Measurements from ENCODE around the gene ABCB11.
"Not testable (repeated sequence)": the region's sequence is repeated elsewhere in the genome, so short reads cannot be mapped to it uniquely, and the experiment has no call there.

The ABCB11 gene

GRCh38 chr2:168874368-168875054 is 156.6 kb downstream of the ABCB11 start:
- no peak for DNase-seq

- DNase-seq = not testable (repeated sequence)
Observed at GRCh38 chr2:168870824-168871223, 160.3 kb downstream of the ABCB11 start.

Data from CD4-positive, alpha-beta T cell treated with Interleukin-15 for 1 hour (primary cell).